Type B pancreatic cell (in vitro differentiated cells): ENCODE results near the gene GLYAT. TPM values are rescaled to one million over a fixed set of nuclear protein-coding genes. Genes with fewer than 3 reads are reported as not detected.

ENCODE experiments used
- DNase-seq: peaks from one replicate; pipeline ENCODE4 v3.0.0; 2021; ENCODE audit warnings: mixed read lengths; ENCODE audit not compliant: unreplicated experiment; ENCODE audit errors: extremely low spot score
- H3K27ac Mint-ChIP-seq: 2 replicates; pipeline ENCODE4 v1.8.0; 2021; ENCODE audit warnings: mild to moderate bottlenecking, mixed read lengths
- H3K27me3 Mint-ChIP-seq: 2 replicates; pipeline ENCODE4 v1.8.0; 2021; ENCODE audit warnings: mixed read lengths
- H3K36me3 Mint-ChIP-seq: 2 replicates; pipeline ENCODE4 v1.8.0; 2021; ENCODE audit warnings: mixed read lengths
- H3K4me1 Mint-ChIP-seq: one replicate; pipeline ENCODE4 v1.8.0; 2021; ENCODE audit warnings: mixed read lengths; ENCODE audit not compliant: unreplicated experiment
- H3K4me3 Mint-ChIP-seq: 2 replicates; pipeline ENCODE4 v1.8.0; 2021; ENCODE audit warnings: mild to moderate bottlenecking, mixed read lengths
- H3K9me3 Mint-ChIP-seq: 2 replicates; pipeline ENCODE4 v1.8.0; 2021; ENCODE audit warnings: mixed read lengths
- CTCF ChIP-seq: fragments of 200-600 bp; sonication (generic); conservative IDR thresholded peaks from 2 replicates; pipeline ENCODE4 v1.5.0; 2021; ENCODE audit warnings: antibody characterized with exemption, mild to moderate bottlenecking
- total RNA-seq: library from RNA; stranded (reverse); gene quantifications from 2 replicates; pipeline ENCODE4 v1.2.1, GENCODE V29; 2021; ENCODE audit warnings: low replicate concordance

Gene GLYAT
- total RNA-seq, 1 donor from 2014 or later: 1.6 TPM

GRCh38 chr11:58671983-58672633 is 59.6 kb downstream of the GLYAT start:
- TF ChIP-seq CTCF: no peak
- Mint-ChIP-seq H3K27me3 (no peaks in the 10 kb centered on the region), H3K27ac (no peak overlapping the region), H3K4me1 (no peaks in the 10 kb centered on the region), H3K9me3 (no peaks in the 10 kb centered on the region), H3K36me3 (no peaks in the 10 kb centered on the region), H3K4me3 (no peak overlapping the region)
- DNase-seq: no peak

- DNase-seq: no peak
- no peak overlapping the region for H3K27ac Mint-ChIP-seq
- no peaks in the 10 kb centered on the region for H3K4me1 Mint-ChIP-seq
Observed at GRCh38 chr11:58659910-58660570, 71.7 kb downstream of the GLYAT start.

GRCh38 chr11:58659404-58659803 is 72.3 kb downstream of the GLYAT start:
- peaks cover 4% of the 10 kb centered on the region for H3K9me3 Mint-ChIP-seq
- peaks cover 4% of the 10 kb centered on the region for H3K27me3 Mint-ChIP-seq
- no peak overlapping the region for H3K27ac Mint-ChIP-seq
- no peaks in the 10 kb centered on the region for H3K4me1 Mint-ChIP-seq
- no peaks in the 10 kb centered on the region for H3K36me3 Mint-ChIP-seq
- no peak for TF ChIP-seq CTCF
- no peak for DNase-seq
- no peak overlapping the region for H3K4me3 Mint-ChIP-seq

More at GRCh38 chr11:58659910-58660570, 71.7 kb downstream of the GLYAT start:
- no peak for TF ChIP-seq CTCF
- Mint-ChIP-seq H3K4me3 (no peak overlapping the region), H3K36me3 (no peaks in the 10 kb centered on the region), H3K27me3 (peaks cover 3% of the 10 kb centered on the region), H3K9me3 (peaks cover 4% of the 10 kb centered on the region)

Other genes with a start within 250 kb of the GLYAT start
- not detected in 2 replicates for gene OR5B21, start 223.8 kb downstream of the GLYAT start, total RNA-seq
- 4.5 and 4.7 TPM in 2 replicates for gene LPXN, start 156.1 kb downstream of the GLYAT start, total RNA-seq
- gene ZFP91, start 152.9 kb downstream of the GLYAT start, total RNA-seq: 39.6 and 43.6 TPM in 2 replicates
- gene CNTF, start 109.3 kb downstream of the GLYAT start, total RNA-seq: 1.6 and 2.0 TPM in 2 replicates
- gene GLYATL2, start 112.8 kb upstream of the GLYAT start, total RNA-seq: 0.58 TPM in 1 of 2 replicates, not detected in the other
- gene GLYATL1, start 207.5 kb upstream of the GLYAT start, total RNA-seq: 2.5 and 4.5 TPM in 2 replicates